WTC11 (cell line): ENCODE measurements around the gene GPR162. TPM values are rescaled to one million over a fixed set of nuclear protein-coding genes. Genes with fewer than 3 reads are reported as not detected.
A peak's percentile ranks its signal among the peaks of the same experiment; 100 is the strongest.

Experiments used
- ATAC-seq: fragments of 200-7000 bp; cut with Tn5 transposase; 2 replicates; pipeline ENCODE4 v1.10.0; 2021; ENCODE audit warnings: mild to moderate bottlenecking, moderate library complexity
- CTCF ChIA-PET: fragments of 300-600 bp; sonication (Branson Sonifier 250); formaldehyde crosslinking; loops from one replicate; lab custom pipeline; 2021; ENCODE audit warnings: antibody characterized with exemption; lab: Charles Lee
- POLR2A ChIA-PET: fragments of 350-600 bp; sonication (Branson Sonifier 250); formaldehyde crosslinking; loops from one replicate; lab custom pipeline; 2021; ENCODE audit warnings: antibody characterized with exemption; lab: Charles Lee
- DNase-seq: peaks from one replicate; pipeline ENCODE4 v3.0.0; 2021; ENCODE audit warnings: low spot score
- H3K27ac Mint-ChIP-seq: 2 replicates; pipeline ENCODE4 v1.8.0; 2021; ENCODE audit warnings: mixed read lengths
- H3K27me3 Mint-ChIP-seq: 2 replicates; pipeline ENCODE4 v1.8.0; 2021; ENCODE audit warnings: low read depth, mild to moderate bottlenecking, moderate library complexity, mixed read lengths
- H3K36me3 Mint-ChIP-seq: 2 replicates; pipeline ENCODE4 v1.8.0; 2021; ENCODE audit warnings: mixed read lengths
- H3K4me1 Mint-ChIP-seq: 2 replicates; pipeline ENCODE4 v1.8.0; 2022; ENCODE audit warnings: mixed read lengths
- H3K4me3 Mint-ChIP-seq: 2 replicates; pipeline ENCODE4 v1.8.0; 2021; ENCODE audit warnings: mild to moderate bottlenecking, moderate library complexity, mixed read lengths
- H3K9me3 Mint-ChIP-seq: 2 replicates; pipeline ENCODE4 v1.8.0; 2021; ENCODE audit warnings: mixed read lengths
- E2F4 ChIP-seq: sonication (generic); formaldehyde crosslinking; IDR thresholded peaks from 2 replicates; pipeline ENCODE4 v1.8.1; 2022; ENCODE audit warnings: low read depth, mild to moderate bottlenecking, moderate library complexity, missing genetic modification reagents, borderline replicate concordance
- ELF4 ChIP-seq: sonication (generic); formaldehyde crosslinking; IDR thresholded peaks from 2 replicates; pipeline ENCODE4 v1.8.1; 2022; ENCODE audit warnings: low read depth, mild to moderate bottlenecking, moderate library complexity, missing genetic modification reagents
- ETV6 ChIP-seq: sonication (generic); formaldehyde crosslinking; IDR thresholded peaks from 2 replicates; pipeline ENCODE4 v1.8.1; 2022; ENCODE audit warnings: mild to moderate bottlenecking, missing genetic modification reagents
- HMGXB4 ChIP-seq: sonication (generic); formaldehyde crosslinking; IDR thresholded peaks from 2 replicates; pipeline ENCODE4 v1.8.1; 2023; ENCODE audit warnings: mild to moderate bottlenecking, moderate library complexity, missing genetic modification reagents
- IRF2 ChIP-seq: sonication (generic); formaldehyde crosslinking; IDR thresholded peaks from 2 replicates; pipeline ENCODE4 v1.8.0; 2022; ENCODE audit warnings: low read depth, missing genetic modification reagents, borderline replicate concordance
- KAT7 ChIP-seq: sonication (generic); formaldehyde crosslinking; IDR thresholded peaks from 2 replicates; pipeline ENCODE4 v1.8.1; 2023; ENCODE audit warnings: missing genetic modification reagents, mild to moderate bottlenecking, borderline replicate concordance
- MYBL2 ChIP-seq: sonication (generic); formaldehyde crosslinking; IDR thresholded peaks from 2 replicates; pipeline ENCODE4 v1.8.1; 2023; ENCODE audit warnings: mild to moderate bottlenecking, moderate library complexity, missing genetic modification reagents
- NFATC4 ChIP-seq: fragments of 250-450 bp; sonication (Bioruptor Pico); IDR thresholded peaks from 2 replicates; pipeline ENCODE4 v1.9.0; 2021; ENCODE audit warnings: mild to moderate bottlenecking
- TEAD4 ChIP-seq: sonication (generic); formaldehyde crosslinking; IDR thresholded peaks from 2 replicates; pipeline ENCODE4 v1.8.0; 2022; ENCODE audit warnings: mild to moderate bottlenecking, missing genetic modification reagents
- ZMAT4 ChIP-seq: fragments of 250-450 bp; sonication (Bioruptor Pico); IDR thresholded peaks from 2 replicates; pipeline ENCODE4 v1.9.0; 2021; ENCODE audit warnings: mild to moderate bottlenecking
- ZNF138 ChIP-seq: sonication (generic); formaldehyde crosslinking; conservative IDR thresholded peaks from 2 replicates; pipeline ENCODE4 v1.8.1; 2022; ENCODE audit warnings: mild to moderate bottlenecking, moderate library complexity, missing genetic modification reagents
- ZNF317 ChIP-seq: sonication (generic); formaldehyde crosslinking; IDR thresholded peaks from 2 replicates; pipeline ENCODE4 v1.8.1; 2023; ENCODE audit warnings: low read depth, mild to moderate bottlenecking, moderate library complexity, missing genetic modification reagents, borderline replicate concordance
- ZSCAN18 ChIP-seq: fragments of 250-450 bp; sonication (Bioruptor Pico); IDR thresholded peaks from 2 replicates; pipeline ENCODE4 v2.1.2; 2022; ENCODE audit warnings: mild to moderate bottlenecking, moderate library complexity
- total RNA-seq: library from RNA; stranded (reverse); gene quantifications from 3 replicates; pipeline ENCODE4 v1.2.3, GENCODE V29; 2021
- TF ChIP-seq, protein P1 (sequence below): sonication (generic); formaldehyde crosslinking; IDR thresholded peaks from 2 replicates; pipeline ENCODE4 v1.8.1; 2022; ENCODE audit warnings: missing genetic modification reagents, borderline replicate concordance
- TF ChIP-seq, protein P2 (sequence below): fragments of 250-450 bp; sonication (Bioruptor Pico); IDR thresholded peaks from 2 replicates; pipeline ENCODE4 v1.9.0; 2021; ENCODE audit warnings: mild to moderate bottlenecking

GPR162 gene
- total RNA-seq, 1 experiment from 2014 or later = 7.3 TPM

GRCh38 chr12:6866163-6866919 lies 44.7 kb downstream of the GPR162 start:
- ATAC-seq (no peak; the same call in 1 of the 2 replicates), DNase-seq (peak; percentile 56)
- H3K4me1 Mint-ChIP-seq = peaks cover 50% of the 10 kb centered on the region
- H3K36me3 Mint-ChIP-seq = peaks cover 64% of the 10 kb centered on the region
- CTCF ChIA-PET = interaction anchor here (0.7 to 8.5 kb wide), 6 partner anchors 13 to 182 kb away, joined by 3 to 181 read pairs (median 4); partner anchors contain the start of genes CDCA3 and USP5
- no peaks in the 10 kb centered on the region for H3K9me3 Mint-ChIP-seq
- H3K27me3 Mint-ChIP-seq = no peaks in the 10 kb centered on the region
- peak overlapping the region; percentile 89 for H3K4me3 Mint-ChIP-seq
- TF ChIP-seq ZMAT4 = no peak
- TF ChIP-seq KAT7 (CRISPR knock-in tag) = no peak
- no peak for TF ChIP-seq ZNF138 (CRISPR knock-in tag)
- TF ChIP-seq ELF4 (CRISPR knock-in tag) = no peak
- TF ChIP-seq NFATC4 (CRISPR knock-in tag) = no peak
- no peak for TF ChIP-seq TEAD4 (CRISPR knock-in tag)
- no peak for TF ChIP-seq E2F4 (CRISPR knock-in tag)
- POLR2A ChIA-PET = interaction anchor here (0.7 to 4.3 kb wide), 7 partner anchors 14 to 177 kb away, joined by 3 to 33 read pairs (median 3); partner anchors contain the start of genes C12orf57, CDCA3, RNU7-1 and USP5
- peak overlapping the region; percentile 68 for H3K27ac Mint-ChIP-seq

GRCh38 chr12:6866920-6867412 lies 45.3 kb downstream of the GPR162 start:
- Mint-ChIP-seq H3K27me3 (no peaks in the 10 kb centered on the region), H3K9me3 (no peaks in the 10 kb centered on the region), H3K4me3 (peak overlapping the region; percentile 89), H3K36me3 (peaks cover 68% of the 10 kb centered on the region), H3K4me1 (peaks cover 57% of the 10 kb centered on the region), H3K27ac (peak overlapping the region; percentile 68; the same call in 1 of the 2 replicates)
- peak; percentile 32 for DNase-seq
- TF ChIP-seq MYBL2 = no peak
- no peak for TF ChIP-seq ZSCAN18
- no peak for TF ChIP-seq IRF2 (CRISPR knock-in tag)
- TF ChIP-seq, protein P1, sequence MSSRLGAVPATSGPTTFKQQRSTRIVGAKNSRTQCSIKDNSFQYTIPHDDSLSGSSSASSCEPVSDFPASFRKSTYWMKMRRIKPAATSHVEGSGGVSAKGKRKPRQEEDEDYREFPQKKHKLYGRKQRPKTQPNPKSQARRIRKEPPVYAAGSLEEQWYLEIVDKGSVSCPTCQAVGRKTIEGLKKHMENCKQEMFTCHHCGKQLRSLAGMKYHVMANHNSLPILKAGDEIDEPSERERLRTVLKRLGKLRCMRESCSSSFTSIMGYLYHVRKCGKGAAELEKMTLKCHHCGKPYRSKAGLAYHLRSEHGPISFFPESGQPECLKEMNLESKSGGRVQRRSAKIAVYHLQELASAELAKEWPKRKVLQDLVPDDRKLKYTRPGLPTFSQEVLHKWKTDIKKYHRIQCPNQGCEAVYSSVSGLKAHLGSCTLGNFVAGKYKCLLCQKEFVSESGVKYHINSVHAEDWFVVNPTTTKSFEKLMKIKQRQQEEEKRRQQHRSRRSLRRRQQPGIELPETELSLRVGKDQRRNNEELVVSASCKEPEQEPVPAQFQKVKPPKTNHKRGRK (CRISPR knock-in tag) = no peak
- peak; percentile 76; the same call in 1 of the 2 replicates for TF ChIP-seq NFATC4 (CRISPR knock-in tag)
- peak; percentile 40; the same call in 1 of the 2 replicates for TF ChIP-seq ETV6 (CRISPR knock-in tag)
- TF ChIP-seq HMGXB4 = no peak; the same call in 1 of the 2 replicates
- 0 out of 2 replicates have a peak, but pooled peaks have one; percentile 20 for TF ChIP-seq KAT7 (CRISPR knock-in tag)
- no peak for TF ChIP-seq ZNF317 (CRISPR knock-in tag)
- TF ChIP-seq, protein P2, sequence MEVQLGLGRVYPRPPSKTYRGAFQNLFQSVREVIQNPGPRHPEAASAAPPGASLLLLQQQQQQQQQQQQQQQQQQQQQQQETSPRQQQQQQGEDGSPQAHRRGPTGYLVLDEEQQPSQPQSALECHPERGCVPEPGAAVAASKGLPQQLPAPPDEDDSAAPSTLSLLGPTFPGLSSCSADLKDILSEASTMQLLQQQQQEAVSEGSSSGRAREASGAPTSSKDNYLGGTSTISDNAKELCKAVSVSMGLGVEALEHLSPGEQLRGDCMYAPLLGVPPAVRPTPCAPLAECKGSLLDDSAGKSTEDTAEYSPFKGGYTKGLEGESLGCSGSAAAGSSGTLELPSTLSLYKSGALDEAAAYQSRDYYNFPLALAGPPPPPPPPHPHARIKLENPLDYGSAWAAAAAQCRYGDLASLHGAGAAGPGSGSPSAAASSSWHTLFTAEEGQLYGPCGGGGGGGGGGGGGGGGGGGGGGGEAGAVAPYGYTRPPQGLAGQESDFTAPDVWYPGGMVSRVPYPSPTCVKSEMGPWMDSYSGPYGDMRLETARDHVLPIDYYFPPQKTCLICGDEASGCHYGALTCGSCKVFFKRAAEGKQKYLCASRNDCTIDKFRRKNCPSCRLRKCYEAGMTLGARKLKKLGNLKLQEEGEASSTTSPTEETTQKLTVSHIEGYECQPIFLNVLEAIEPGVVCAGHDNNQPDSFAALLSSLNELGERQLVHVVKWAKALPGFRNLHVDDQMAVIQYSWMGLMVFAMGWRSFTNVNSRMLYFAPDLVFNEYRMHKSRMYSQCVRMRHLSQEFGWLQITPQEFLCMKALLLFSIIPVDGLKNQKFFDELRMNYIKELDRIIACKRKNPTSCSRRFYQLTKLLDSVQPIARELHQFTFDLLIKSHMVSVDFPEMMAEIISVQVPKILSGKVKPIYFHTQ (CRISPR knock-in tag) = peak; percentile 31; the same call in 1 of the 2 replicates
- peak; percentile 2 for ATAC-seq
- ChIA-PET CTCF (interaction anchor here (0.6 to 8.5 kb wide), 9 partner anchors 14 to 183 kb away, joined by 3 to 181 read pairs (median 5); partner anchors contain the start of genes CDCA3, MLF2, RNU7-1 and USP5), POLR2A (interaction anchor here (0.7 to 4.3 kb wide), 8 partner anchors 15 to 97 kb away, joined by 3 to 33 read pairs (median 3); partner anchors contain the start of genes C12orf57, CDCA3, ENO2 and RNU7-1)
